HG03460 (cell line): ENCODE measurements around the gene PHTF2.

Experiments
- ATAC-seq: cut with Tn5 transposase; IDR thresholded peaks from one replicate; pipeline ENCODE4 v1.9.1; 2021; ENCODE audit not compliant: unreplicated experiment

The PHTF2 gene

DNA sequence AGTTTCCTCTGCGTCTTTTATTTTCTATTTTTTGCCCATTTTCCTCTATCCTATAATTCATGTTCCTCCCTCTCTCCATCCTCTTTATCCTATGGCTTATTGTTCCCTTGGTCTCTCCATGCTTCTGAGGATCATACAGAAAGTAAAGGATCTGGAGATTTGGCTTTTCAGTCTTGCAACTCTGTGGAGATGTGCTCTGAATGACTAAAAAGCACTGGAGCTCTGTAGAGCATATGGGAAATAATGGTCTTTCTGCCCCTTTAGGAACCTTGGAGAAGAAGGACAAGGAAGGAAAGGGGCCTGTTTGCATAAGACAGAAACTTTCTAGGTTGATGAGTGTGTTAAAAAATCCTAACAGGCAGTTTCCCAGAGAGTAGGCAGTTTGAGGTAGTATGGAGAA is 120.1 kb downstream of the PHTF2 start:
- no peak for ATAC-seq

DNA sequence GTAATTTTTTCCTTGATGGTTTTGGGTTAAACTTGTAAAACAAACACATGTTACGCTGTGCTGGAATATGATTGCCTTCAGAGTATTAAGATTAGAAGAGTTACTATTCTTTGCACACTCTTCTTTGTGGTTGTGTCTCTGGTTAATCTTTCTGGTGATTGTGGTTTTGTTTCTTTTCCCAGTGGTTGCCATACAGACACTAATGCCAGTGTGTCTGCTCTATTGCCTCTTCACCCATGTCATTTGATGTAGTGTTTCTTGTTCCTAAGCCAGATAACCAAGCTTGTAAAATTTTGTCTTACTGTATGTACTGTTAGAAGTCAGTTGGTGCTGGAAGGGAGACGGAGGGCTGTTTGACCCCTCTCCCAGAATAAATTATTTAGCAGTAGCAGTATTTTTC is 124.8 kb downstream of the PHTF2 start:
- ATAC-seq: peak; percentile 46

DNA sequence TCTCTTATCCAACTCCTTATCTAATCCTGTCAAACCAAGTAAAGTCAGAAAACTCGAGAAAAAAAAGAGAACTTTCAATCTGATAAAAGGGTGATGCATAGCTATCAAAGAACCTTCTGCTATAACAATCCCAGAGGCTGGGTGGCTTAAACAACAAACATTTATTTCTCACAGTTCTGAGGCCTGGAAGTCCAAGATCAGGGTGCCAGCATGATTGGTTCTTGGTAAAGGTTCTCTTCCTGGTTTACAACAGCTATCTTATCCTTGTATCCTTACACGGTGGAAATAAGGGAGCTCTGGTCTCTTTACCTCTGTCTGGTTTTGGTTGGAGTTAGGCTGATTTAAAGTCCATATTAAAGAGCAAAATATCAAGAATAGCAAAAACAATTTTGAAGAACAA is 131.9 kb downstream of the PHTF2 start:
- ATAC-seq: no peak

DNA sequence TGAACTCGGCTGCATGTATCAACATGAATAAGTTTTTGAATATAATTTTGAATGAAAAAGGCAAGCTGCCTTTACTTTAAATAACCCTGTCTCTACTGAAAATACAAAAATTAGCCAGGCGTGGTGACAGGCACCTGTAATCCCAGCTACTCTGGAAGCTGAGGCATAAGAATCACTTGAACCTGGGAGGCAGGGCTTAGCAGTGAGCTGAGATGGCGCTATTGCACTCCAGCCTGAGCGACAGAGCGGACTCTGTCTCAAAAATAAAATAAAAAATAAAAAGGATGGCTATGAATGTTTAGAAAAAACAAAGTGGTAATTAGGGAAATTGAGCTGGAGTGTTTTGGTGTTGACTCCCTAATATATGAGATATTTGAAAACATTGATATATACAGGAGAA is 133.3 kb downstream of the PHTF2 start:
- ATAC-seq: no peak

DNA sequence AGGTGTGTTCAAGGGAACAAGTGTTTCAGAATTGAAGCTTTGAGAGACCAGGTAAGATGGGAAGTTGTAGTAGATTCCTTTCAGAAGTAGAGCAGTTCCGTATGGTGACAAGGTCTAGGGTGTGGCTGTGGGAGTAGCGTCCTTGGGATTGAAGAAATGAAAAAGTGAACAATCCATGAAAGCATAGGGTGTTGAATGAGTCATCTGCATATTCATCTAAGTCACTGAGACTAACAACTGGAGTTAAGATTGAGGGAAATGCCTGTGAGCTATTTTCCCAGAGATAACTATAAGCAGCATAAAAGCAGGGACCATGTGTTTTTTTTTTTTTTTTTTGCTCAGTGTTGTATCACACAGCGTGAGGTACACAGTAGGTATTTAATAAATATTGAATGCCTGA is 134.8 kb downstream of the PHTF2 start:
- no peak for ATAC-seq

DNA sequence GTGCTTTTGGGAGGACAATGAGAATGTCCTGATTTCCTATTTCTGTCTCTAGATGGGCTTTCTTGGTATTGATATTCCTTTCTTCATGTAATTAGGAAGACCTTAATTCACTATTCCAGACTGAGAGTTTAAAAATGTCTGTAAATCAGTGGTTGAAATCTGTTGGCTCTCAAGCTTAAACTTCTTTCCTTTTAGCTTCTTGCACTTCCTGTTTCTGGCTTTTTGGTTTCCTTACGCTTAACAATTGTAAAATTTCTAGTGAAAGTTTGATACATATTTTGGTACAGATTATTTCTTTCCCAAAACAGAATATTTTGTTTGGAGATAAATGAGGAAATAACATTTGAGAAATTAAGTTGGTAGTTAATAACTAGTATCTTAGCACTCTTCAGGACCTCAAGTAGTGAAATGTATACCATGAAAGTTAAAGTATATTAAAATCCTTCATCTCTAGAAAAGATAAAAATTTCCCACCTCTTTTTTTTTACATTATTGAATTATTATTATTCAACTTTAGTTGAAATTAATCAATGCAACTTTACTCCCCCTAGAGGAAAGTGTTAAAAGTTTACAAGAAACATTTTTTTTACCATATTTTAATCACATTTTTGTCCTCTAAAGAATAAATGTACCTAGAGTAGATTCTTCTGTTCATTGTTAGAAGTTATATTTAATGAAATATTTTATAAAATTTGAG is 137.2 kb downstream of the PHTF2 start:
- ATAC-seq: no peak

DNA sequence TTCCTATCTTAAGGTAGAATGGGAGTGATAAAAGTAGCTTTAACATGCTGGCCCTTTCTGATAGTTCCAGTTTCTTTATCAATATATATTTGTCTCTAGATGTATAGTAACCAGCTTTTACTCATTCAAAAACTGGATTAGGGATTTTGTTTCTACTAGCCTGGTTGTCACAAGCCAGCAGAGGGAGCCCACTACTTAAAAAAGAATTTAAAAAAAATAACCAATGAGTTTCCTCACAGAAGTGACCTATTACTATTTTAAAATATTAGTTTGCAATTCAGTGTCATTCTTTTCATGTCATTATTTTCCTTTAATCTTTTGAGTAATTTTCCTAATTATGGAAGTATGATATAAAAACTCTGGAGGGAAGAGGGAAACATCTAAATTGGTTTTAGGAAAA is 142.1 kb downstream of the PHTF2 start:
- no peak for ATAC-seq

DNA sequence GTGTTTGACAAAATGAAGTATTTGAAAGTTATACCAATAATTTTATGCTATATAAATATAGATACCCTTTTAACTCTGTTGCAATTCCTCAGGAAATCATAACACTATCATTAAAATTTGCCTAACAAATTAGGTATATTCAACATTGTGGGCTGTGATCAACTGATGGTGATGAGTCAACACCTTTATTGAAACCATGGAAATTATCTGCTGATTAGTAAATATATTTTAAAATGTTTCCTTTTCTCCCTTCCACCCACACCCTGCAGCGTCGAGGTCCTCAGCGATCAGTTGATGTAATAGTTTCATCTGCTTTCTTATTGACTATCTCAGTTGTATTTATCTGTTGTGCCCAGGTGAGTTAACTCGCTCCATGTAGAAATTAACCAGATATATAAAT is 143.9 kb downstream of the PHTF2 start:
- no peak for ATAC-seq

DNA sequence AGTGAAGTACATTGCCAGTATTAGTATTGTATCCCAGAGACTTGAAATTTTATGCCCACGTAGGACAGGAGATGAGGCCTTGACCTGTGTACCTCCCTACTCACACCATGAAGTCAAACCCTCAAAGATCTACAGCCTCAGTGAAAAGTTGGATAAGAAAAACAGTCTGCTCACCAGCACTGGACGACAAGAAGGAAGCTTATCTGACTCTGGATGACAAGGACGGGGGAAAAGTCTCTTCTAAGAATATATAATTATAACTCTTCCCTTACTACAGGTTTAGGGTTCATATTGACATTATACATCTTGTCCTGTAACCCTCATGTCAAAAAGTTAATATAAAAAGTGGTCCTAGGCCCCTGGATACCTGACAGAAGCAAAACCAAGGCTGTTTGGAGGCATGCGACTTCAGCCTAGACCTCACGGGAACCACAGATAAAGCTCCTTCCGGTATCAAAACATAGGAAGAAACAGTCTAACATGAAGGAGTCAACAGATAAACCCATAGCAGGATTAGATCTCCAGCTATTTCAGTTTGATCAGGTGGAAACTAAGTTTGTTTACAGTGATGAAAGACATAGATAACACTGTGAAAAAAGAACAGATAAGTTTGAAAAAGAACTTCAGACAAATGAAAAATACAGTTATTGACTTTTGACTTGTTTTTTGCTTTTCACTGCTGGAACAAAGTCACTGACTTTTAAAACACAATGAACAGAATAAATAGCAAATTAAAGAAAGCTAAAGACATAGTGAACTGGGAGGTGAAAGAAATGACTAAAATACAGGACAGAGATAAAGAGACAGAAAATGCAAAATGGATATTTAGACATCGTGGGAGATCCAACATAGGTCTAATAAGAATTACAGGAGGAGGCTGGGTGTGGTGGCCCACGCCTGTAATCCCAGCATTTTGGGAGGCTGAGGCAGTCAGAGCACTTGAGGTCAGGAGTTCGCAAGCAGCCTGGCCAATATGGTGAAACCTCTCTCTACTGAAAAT is 145.9 kb downstream of the PHTF2 start:
- ATAC-seq: no peak

DNA sequence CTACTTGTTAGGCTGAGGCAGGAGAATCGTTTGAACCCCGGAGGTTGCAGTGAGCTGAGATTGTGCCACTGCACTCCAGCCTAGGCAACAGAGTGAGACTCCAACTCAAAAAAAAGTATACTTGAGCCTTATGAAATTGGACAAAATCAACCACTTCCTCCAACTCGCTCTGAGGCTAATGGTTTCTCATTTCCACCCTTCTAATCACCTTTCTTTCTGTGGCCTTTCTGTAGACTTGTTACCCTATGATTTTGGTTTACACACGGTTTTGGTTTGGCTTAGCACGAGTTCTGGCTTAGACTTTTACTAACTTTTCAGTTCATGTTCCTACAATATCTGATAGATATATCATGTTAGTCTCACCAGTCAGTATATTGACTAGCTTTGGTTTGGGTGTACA is 152.0 kb downstream of the PHTF2 start:
- ATAC-seq: no peak

DNA sequence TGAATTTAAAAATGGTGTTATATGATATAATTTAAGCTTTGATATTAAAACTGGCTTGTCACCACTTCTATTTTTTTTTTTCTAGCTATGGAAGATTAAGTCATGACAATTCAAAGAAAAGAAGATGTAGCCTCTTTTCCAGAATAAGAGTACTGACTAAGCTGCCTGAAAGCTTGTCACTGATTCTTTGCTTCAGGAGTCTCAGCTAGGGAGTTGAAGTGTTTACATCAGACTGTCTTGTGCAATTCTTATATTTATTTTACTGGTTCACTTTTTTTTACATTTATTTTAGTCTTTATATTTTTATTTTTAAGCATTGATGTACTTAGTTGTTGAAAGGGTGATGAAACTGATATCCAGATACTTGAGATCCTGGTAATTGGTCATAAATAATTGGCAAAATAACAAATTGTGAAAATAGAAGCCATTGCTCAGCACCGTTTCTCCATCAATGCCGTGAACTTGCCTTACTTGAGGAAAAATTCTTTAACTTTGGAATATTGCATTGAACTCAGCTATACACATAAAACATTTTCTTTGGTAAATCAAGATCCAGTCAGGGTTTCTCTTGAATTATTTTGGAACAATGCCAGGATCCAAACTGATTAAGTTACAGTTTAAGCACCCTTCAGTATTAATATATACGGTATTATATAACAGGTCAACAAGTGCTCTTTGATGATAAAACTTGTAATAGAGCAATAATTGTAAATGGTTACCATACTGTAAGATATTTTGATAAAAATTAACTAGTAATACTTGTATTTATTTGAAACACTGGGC is 156.4 kb downstream of the PHTF2 start:
- no peak for ATAC-seq

DNA sequence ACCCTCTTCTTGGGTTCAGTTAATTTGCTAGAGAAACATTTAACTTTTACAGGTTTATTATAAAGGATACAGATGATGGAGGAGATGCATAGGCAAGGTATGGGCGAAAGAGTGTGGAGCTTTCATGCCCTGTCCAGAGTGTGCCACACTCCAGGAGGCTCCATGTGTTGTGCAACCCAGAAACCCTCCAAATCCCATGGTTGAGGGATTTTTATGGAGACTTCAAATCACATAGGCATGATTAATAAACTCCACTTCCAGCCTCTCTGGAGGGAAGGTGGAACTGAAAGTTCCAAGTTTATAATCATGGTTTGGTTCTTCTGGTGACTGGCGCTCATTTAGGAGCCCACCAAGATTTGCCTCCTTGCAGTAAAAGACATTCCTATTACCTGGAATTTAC is 159.9 kb downstream of the PHTF2 start:
- ATAC-seq: no peak

DNA sequence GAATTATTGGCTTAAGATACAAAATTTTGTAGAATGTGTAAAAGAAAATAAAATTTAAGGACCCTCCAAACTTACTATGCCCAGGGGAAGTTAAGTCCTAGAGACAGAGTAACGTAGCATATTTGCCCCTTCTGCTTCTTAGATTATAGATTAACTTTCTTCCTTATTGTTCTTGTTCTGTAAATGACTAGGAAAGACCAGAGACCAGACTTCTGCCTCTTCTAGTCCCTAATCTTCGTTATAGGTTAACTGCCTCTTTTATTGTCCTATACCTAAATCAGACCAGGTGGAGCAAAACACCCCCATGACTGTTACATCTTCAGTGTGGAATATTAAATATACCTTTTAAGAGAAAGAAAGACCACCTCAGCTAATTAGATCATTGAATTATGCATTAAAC is 160.5 kb downstream of the PHTF2 start:
- ATAC-seq: no peak

DNA sequence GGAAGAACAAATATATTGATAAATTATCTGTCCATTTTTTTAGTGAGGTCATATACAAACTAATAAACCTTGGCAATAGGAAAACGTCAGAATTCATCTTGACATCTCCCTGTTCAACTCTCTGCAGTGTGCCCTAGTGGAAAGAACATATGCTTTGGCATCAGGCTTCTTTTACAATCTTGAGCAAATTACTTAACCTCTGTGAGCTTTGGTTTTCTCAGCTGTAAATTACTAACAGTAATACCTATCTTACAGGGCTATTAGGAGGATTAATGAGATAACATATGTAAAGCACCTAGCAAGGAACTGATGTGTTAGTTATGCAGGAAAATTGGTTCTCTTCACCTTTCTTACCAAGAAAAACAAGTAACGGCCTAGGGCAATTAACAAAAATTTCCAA is 161.8 kb downstream of the PHTF2 start:
- no peak for ATAC-seq

DNA sequence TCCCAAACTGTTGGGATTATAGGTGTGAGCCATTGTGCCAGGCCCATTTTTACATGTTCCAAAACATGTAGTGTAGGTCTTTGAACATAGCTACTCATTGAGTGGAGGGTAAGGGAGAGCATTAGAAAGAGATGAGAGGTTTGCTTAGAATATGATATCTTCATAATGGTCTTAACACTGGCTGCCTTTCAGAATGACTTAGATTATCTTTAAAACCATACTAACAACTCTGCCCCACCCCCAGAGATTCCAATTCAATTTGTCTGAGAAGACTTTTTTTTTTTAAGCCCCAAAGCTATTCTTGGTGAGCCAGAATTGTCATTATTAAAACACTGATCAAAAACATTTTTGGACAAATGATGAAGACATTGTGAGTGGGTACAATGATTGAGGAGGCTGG is 168.9 kb downstream of the PHTF2 start:
- no peak for ATAC-seq

DNA sequence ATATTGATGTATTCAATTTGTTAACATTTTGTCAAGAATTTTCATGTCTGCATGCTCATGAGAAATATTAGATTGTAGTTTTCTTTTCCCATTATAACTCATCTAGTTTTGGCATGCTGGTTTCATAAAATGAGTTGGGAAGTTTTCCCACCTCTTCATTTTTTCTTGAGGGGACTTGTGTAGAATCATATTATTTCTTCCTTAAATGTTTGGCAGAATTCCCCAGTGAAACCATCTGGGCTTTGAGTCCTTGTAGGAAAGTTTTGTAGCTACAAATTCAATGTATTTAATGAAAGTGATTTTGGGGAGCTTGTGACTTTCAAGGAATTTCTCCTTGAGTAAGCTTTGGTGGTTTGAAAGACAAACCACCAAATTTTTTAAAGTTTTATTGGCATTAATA is 173.2 kb downstream of the PHTF2 start:
- no peak for ATAC-seq

DNA sequence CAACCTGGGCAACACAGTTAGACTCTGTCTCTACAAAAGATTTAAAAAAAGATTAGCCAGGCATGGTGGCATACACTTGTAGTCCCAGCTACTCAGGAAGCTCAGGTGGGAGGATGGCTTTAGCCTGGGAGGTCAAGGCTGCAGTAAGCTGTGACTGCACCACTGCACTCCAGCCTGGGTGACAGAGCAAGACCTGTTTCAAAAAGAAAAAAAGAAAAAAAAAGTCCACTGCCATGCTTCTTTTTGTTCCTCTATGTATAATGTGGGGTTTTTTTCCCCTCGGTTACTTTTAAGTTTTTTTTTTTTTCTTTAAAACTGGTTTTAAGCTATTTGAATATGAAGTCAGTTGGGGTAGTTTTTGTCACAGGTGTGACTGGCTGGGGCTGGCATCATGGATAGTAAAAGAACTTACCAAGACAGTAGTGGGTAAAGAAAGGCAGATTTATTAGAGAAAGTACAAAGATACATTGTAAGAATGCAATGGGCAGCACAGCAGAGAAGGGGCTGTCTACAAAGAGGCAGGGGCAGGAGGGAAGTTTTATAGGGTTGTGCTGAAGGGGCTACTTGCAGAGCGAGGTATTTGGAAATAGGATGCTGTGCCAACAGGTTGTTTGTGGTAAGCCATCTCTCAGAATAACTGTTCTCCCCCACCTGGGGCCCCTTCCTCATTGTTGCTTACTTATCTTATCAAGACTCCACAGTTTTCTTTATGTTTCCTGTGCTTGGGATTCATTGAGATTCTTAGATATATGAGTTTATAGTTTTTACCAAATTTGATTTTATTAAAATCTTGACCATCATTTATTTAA is 177.3 kb downstream of the PHTF2 start:
- no peak for ATAC-seq

DNA sequence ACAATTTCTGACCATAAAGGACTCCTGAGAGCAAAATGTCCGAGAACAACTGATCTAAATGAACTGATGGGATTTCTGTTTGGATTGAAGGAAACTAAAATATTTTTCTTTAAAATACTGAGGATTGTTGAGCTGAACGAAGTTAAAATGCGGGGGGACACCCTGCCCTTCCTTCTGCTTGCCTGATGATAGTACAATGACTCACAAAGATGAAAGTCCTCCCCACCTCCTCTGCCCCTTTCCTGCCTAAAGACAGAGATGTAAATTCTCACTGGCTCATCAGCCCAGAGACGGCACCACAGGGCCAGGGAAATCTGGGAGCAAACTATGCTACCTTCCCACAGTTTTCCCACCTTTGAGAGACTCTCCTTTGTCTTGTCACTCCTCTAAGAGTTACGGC is 180.6 kb downstream of the PHTF2 start:
- no peak for ATAC-seq

DNA sequence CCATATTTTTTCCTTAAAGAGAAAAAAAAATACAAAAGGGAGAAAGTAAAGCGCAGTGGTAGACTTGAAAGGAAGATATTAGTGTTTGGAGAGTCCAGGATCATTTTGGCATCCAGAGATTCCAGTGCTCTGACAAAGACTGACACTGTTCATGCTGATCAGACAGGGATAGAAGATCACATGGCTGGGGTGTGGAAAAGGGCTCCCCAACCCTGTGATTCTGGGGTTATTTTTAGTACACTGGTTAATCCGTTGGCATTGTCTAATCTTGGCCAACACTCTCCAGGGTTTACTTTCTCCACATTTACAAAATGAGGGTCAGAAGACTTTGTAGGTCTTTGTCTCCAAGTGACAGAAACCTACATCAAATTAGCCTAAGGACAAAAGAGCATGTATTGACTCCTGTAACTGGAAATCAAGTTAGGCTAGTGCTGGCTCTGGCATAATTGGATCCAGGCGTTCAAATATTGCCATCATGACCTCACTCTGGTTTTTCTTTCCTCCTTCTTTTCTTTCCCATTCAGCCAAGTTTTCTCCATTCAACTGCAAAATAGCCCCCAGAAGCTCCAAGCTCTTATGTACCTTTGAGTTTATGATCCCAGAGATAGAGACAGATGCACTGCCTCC is 181.6 kb downstream of the PHTF2 start:
- ATAC-seq: no peak

DNA sequence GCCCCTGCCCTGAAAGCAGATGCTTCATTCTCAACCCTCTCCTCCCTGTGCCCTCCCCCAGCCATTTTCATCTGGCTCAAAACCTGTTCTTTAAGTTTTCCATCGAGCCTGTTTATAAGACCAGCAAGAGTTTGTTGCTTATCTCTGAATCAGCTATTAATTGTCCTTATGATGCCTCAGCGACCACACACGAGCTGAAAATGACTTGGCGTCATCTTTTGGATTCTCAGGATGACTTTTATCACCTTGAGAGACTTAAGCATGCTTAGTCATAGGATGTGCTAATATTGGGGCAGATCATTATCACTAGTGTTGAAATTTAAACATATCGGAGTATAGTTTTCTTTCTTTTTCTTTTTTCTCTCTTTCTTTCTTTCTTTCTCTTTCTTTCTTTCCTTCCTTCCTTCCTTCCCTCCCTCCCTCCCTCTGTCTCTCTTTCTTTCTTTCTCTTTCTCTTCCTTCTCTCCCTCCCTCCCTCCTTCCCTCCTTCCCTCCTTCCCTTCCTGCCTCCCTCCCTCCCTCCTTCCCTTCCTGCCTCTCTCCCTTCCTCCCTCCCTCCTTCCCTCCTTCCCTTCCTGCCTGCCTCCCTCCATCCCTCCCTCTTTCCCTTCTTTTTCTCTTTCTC is 184.5 kb downstream of the PHTF2 start:
- no peak for ATAC-seq
